ENCODE data around the gene DAB2. TPM values are rescaled to one million over a fixed set of nuclear protein-coding genes. Genes with fewer than 3 reads are reported as not detected.
"Not testable (repeated sequence)": the region's sequence is repeated elsewhere in the genome, so short reads cannot be mapped to it uniquely, and the experiment has no call there.

The DAB2 gene
- total RNA-seq, 1 donor, result 14.4 TPM

DNA sequence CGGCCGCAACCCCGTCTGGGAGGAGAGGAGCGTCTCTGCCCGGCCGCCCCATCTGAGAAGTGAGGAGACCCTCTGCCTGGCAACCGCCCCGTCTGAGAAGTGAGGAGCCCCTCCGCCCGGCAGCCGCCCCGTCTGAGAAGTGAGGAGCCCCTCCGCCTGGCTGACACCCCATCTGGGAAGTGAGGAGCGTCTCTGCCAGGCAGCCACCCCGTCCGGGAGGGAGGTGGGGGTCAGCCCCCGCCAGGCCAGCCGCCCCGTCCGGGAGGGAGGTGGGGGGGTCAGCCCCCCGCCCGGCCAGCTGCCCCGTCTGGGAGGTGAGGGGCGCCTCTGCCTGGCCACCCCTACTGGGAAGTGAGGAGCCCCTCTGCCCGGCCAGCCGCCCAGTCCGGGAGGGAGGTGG is 90.5 kb downstream of the DAB2 start:
- H3K9me3 ChIP-seq (ENCODE audit: low read depth, low read length); H3K4me1 ChIP-seq (ENCODE audit: insufficient read depth, low read length); H3K27me3 ChIP-seq (ENCODE audit: insufficient read depth, low read length); H3K4me3 ChIP-seq (ENCODE audit: low read length): not testable (repeated sequence)

DNA sequence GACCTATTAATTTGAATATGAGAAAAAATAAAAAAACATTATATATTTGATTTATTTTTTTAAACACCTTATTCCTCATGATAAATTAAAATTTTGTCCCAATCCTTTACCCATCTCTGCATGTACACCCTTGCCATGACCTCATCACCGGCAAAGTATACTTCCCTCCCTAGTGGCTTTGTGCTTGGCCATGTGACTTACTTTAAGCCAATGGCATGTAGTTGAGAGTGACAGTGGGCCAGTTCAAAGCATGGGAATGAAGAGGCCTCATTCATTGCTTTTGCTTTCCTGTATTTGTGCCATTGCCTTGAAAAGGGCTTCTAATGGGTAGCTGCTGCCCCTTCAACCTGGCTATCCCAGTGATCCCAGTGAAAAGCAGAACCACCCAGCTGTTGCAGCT is 91.7 kb downstream of the DAB2 start:
- H3K4me3 ChIP-seq (ENCODE audit: low read length), result no peak overlapping the region
- H3K9me3 ChIP-seq (ENCODE audit: low read depth, low read length), result no peaks in the 10 kb centered on the region
- H3K27me3 ChIP-seq (ENCODE audit: insufficient read depth, low read length), result no peaks in the 10 kb centered on the region
- H3K4me1 ChIP-seq (ENCODE audit: insufficient read depth, low read length), result no peaks in the 10 kb centered on the region

DNA sequence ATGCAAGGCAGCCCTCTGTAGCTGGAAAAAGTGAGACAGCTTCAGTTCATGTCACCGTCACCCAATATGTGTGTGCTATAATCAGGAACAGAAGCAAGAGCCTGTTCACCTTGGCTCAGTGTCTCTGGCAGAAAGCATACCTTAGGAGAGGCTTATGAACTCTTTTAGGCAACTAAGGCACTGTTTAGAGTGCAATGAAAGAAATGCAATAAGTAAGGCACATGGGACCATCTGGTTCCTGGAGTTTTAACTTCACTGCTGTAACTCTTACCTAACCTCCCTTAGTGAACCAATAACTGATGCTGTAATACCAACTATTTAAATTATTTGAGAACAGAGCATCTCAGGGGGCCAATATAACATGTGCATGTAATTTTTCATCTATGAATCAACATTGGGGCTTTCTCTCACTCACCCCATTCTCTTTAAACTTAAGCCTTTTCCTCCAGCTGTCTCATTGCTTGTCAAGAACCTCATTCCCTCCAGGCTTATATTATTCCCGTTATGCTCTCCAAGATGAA is 92.9 kb downstream of the DAB2 start:
- Histone ChIP-seq H3K4me1 (ENCODE audit: insufficient read depth, low read length) (no peaks in the 10 kb centered on the region), H3K27me3 (ENCODE audit: insufficient read depth, low read length) (no peaks in the 10 kb centered on the region), H3K9me3 (ENCODE audit: low read depth, low read length) (no peaks in the 10 kb centered on the region), H3K4me3 (ENCODE audit: low read length) (no peak overlapping the region)

DNA sequence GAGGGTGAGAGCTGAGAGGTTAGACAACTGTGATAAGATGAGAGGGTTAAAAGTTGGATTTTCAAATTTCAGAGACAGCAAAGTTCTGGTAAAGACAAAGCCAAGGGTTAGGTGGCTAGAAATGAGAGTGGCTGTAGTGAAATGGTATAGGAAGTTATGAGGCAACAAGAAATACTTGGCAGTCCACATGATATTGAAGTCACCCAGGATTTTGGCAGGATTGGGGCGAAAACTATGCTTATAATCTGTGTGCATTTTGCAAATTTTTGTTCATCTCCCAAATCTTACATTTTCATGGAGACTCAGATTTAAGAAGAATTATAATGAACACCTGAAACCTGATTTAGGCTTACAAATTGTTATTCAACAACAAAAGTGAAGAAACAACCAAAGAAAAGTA is 96.0 kb downstream of the DAB2 start:
- Histone ChIP-seq H3K4me3 (ENCODE audit: low read length) (no peak overlapping the region), H3K9me3 (ENCODE audit: low read depth, low read length) (no peaks in the 10 kb centered on the region), H3K27me3 (ENCODE audit: insufficient read depth, low read length) (no peaks in the 10 kb centered on the region), H3K4me1 (ENCODE audit: insufficient read depth, low read length) (no peaks in the 10 kb centered on the region)

- Histone ChIP-seq H3K4me1 (ENCODE audit: insufficient read depth, low read length) (no peaks in the 10 kb centered on the region), H3K4me3 (ENCODE audit: low read length) (no peak overlapping the region)
Measured at GRCh38 chr5:39323542-39323941, 101.2 kb downstream of the DAB2 start.

More at GRCh38 chr5:39323542-39323941, 101.2 kb downstream of the DAB2 start:
- H3K27me3 ChIP-seq (ENCODE audit: insufficient read depth, low read length), result peaks cover 9% of the 10 kb centered on the region
- no peaks in the 10 kb centered on the region for H3K9me3 ChIP-seq (ENCODE audit: low read depth, low read length)

Other genes starting within 250 kb of the DAB2 start
- 189 TPM for gene FYB1, start 205.4 kb downstream of the DAB2 start, total RNA-seq
- not detected for gene C9, start 60.5 kb downstream of the DAB2 start, total RNA-seq